Transverse colon (tissue), 4 donors: ENCODE results near the gene KIF2C. TPM values are rescaled to one million over a fixed set of nuclear protein-coding genes. Genes with fewer than 3 reads are reported as not detected.

Experiments used
- DNase-seq: peaks from one replicate; pipeline ENCODE4 v3.0.0-alpha.2; 2019
- H3K27ac ChIP-seq, 4 donors: fragments of 200-600 bp; sonication (generic); 2 replicates each; pipeline ENCODE4 v1.5.1; 2016 to 2018; ENCODE audit warnings: inconsistent platforms in 4 of 4
- H3K27me3 ChIP-seq: fragments of 200-600 bp; sonication (generic); 2 replicates; pipeline ENCODE4 v1.5.1; 2017; ENCODE audit warnings: inconsistent platforms
- H3K36me3 ChIP-seq, 4 donors: fragments of 200-600 bp; sonication (generic); 2 replicates each; pipeline ENCODE4 v1.5.1; 2017 to 2019; ENCODE audit warnings: inconsistent platforms in 4 of 4
- H3K4me1 ChIP-seq, 4 donors: fragments of 200-600 bp; sonication (generic); 2 replicates each; pipeline ENCODE4 v1.5.1; 2017 to 2020; ENCODE audit warnings: inconsistent platforms in 4 of 4
- H3K4me3 ChIP-seq, 4 donors: fragments of 200-600 bp; sonication (generic); 1 replicate in 1 of 4; 2 replicates in 3 of 4; pipeline versions ENCODE4 v1.5.1 to v1.6.1; 2017 to 2019; ENCODE audit warnings: inconsistent platforms in 4 of 4
- H3K9me3 ChIP-seq, 2 donors: fragments of 200-600 bp; sonication (generic); 2 replicates each; pipeline ENCODE4 v1.5.1; 2017 to 2019; ENCODE audit warnings: inconsistent platforms in 2 of 2
- EP300 ChIP-seq: sonication (generic); formaldehyde crosslinking; IDR thresholded peaks from one replicate; pipeline ENCODE4 v1.6.1; 2017; ENCODE audit warnings: antibody characterized with exemption, low read depth
- POLR2A ChIP-seq: fragments of 450-650 bp; IDR thresholded peaks from one replicate; pipeline ENCODE4 v1.6.1; 2016; ENCODE audit warnings: antibody characterized with exemption, mild to moderate bottlenecking, moderate library complexity
- POLR2AphosphoS5 ChIP-seq, 3 donors: sonication (generic); formaldehyde crosslinking; IDR thresholded peaks; one replicate each; pipeline ENCODE4 v1.6.1; 2016; ENCODE audit warnings: antibody characterized with exemption in 3 of 3
- WGBS, 2 donors: methylation state at CpG; one replicate each; pipeline ENCODE4 v1.1.5; 2018; ENCODE audit warnings: low coverage in 1 of 2; 5-methylcytosine and 5-hydroxymethylcytosine counted together
- in situ Hi-C, 4 donors: fragments of 200-750 bp; cut with MboI; loops; one replicate each; pipeline versions ENCODE4 v1.15.0 to v1.15.1; 2017; ENCODE audit warnings: low sequenced_read_pairs in 3 of 4, low pct_ligation_motif_present in 1 of 4, low pct_unique_long_range_greater_than_20kb in 1 of 4
- intact Hi-C: fragments of 100-400 bp; cut with DNase I; formaldehyde crosslinking; loops from one replicate; pipeline ENCODE4 v1.15.1; 2023; ENCODE audit warnings: low total_unique reads
- total RNA-seq, 4 donors: library from RNA; depleted of rRNA; stranded (reverse); fragments of >200 nt; gene quantifications; one replicate each; pipeline ENCODE4 v1.1.0, GENCODE V29; 2016
- TF ChIP-seq, protein P1 (sequence below), 5 experiments: fragments of 200-600 bp in 3 of 5; fragments of 450-650 bp in 2 of 5; sonication (generic) in 3 of 5; IDR thresholded peaks; 1 replicate in 2 of 5; 2 replicates in 3 of 5; pipeline ENCODE4 v1.5.1; 2016 to 2017; ENCODE audit warnings: antibody characterized with exemption in 5 of 5, inconsistent platforms in 3 of 5, mild to moderate bottlenecking in 2 of 5, moderate library complexity in 1 of 5

The KIF2C gene
- total RNA-seq: 1 to 10 TPM in 2 of 4 donors, under 1 TPM in 1, not detected in 1; 0.95 to 8.0 (median 1.9) TPM

- no peaks in the 10 kb centered on the region for H3K9me3 ChIP-seq
- peak; percentile 98 for DNase-seq
- peak within 1 kb of the TSS; percentile 44 to 62 (median 50) for H3K4me3 ChIP-seq
- no peaks in the 10 kb centered on the region for H3K36me3 ChIP-seq
- peak; percentile 69 for TF ChIP-seq POLR2A
- TF ChIP-seq, protein P1, sequence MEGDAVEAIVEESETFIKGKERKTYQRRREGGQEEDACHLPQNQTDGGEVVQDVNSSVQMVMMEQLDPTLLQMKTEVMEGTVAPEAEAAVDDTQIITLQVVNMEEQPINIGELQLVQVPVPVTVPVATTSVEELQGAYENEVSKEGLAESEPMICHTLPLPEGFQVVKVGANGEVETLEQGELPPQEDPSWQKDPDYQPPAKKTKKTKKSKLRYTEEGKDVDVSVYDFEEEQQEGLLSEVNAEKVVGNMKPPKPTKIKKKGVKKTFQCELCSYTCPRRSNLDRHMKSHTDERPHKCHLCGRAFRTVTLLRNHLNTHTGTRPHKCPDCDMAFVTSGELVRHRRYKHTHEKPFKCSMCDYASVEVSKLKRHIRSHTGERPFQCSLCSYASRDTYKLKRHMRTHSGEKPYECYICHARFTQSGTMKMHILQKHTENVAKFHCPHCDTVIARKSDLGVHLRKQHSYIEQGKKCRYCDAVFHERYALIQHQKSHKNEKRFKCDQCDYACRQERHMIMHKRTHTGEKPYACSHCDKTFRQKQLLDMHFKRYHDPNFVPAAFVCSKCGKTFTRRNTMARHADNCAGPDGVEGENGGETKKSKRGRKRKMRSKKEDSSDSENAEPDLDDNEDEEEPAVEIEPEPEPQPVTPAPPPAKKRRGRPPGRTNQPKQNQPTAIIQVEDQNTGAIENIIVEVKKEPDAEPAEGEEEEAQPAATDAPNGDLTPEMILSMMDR (IDR thresholded peaks at IDR 0.05): peak in 2 of 5 experiments; percentile 4 to 7
- no peak for TF ChIP-seq EP300
- TF ChIP-seq POLR2AphosphoS5 (IDR thresholded peaks at IDR 0.05): peak; percentile 85 to 90 (median 87)
- in situ Hi-C loops (no loop called here), intact Hi-C loops (loop anchor here (2.0 kb wide), 1 partner anchor 67 kb away; the partner anchor contains the start of gene DYNLT4)
- 0 to 1% methylated on average over 16 to 57 of the region's 57 CpGs for WGBS, 2 donors
- H3K4me1 ChIP-seq: peaks cover 6 to 10% (median 8%) of the 10 kb centered on the region in 4 donors
- no peaks in the 10 kb centered on the region for H3K27me3 ChIP-seq
- peak within 1 kb of the TSS; percentile 86 to 91 (median 91) for H3K27ac ChIP-seq
Measured at GRCh38 chr1:44739307-44740178, at the start of gene KIF2C. KIF2C (plus strand) TSS chr1:44739837; CDS start chr1:44739933, 96 bp downstream.

GRCh38 chr1:44693159-44693558, 46.5 kb upstream of the KIF2C start:
- no peaks in the 10 kb centered on the region for H3K27me3 ChIP-seq
- WGBS, 2 donors: 67 to 84% methylated on average over 1 to 2 of the region's 2 CpGs
- H3K27ac ChIP-seq: no peak overlapping the region
- intact Hi-C loops: no loop called here
- H3K4me1 ChIP-seq: no peaks in the 10 kb centered on the region
- no peaks in the 10 kb centered on the region for H3K36me3 ChIP-seq
- in situ Hi-C loops: no loop called here
- H3K4me3 ChIP-seq: no peak overlapping the region
- TF ChIP-seq, protein P1 (IDR thresholded peaks at IDR 0.05): no peak
- no peak for DNase-seq
- H3K9me3 ChIP-seq: no peaks in the 10 kb centered on the region

GRCh38 chr1:44693900-44694299, 45.7 kb upstream of the KIF2C start:
- H3K36me3 ChIP-seq: no peaks in the 10 kb centered on the region
- in situ Hi-C loops (no loop called here), intact Hi-C loops (no loop called here)
- TF ChIP-seq POLR2A: no peak
- no peak for TF ChIP-seq POLR2AphosphoS5 (IDR thresholded peaks at IDR 0.05)
- no peak for TF ChIP-seq EP300
- TF ChIP-seq, protein P1 (IDR thresholded peaks at IDR 0.05): no peak
- H3K27ac ChIP-seq: no peak overlapping the region
- H3K4me3 ChIP-seq: no peak overlapping the region
- H3K9me3 ChIP-seq: no peaks in the 10 kb centered on the region
- DNase-seq: no peak
- no peaks in the 10 kb centered on the region for H3K4me1 ChIP-seq
- WGBS, 2 donors: 93 to 98% methylated on average over 3 of the region's 3 CpGs
- H3K27me3 ChIP-seq: no peaks in the 10 kb centered on the region

DNA sequence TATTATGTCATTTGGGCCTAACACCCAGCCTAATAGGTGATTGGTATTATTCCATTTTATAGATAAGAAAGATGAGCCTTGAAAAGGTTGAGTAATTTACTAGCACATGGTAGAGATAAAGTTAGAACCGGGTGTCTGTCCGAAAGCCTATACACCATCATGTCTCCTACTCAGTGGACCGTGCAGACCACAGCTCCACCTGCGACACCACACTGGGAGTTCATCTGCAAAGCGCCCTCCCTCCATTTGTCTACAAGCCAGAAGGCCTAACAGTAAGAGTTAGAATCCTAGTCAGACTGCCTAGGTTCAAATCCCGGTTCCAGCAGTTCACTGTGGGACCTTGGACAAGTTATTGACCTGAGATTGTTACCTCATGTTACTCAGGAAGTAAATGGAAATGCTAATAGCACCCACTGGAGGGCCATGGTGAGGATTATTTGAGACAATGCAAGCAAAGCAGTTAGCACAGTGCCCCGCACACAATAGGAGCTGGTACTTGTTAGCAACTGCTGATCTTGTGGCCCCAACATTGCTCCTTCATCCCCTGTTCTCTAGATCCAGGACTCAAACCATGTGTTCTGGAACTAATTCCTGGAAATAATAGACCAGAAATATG, 44.7 kb upstream of the KIF2C start:
- no peak for DNase-seq
- Histone ChIP-seq H3K27ac (no peak overlapping the region), H3K4me3 (no peak overlapping the region), H3K36me3 (no peaks in the 10 kb centered on the region), H3K4me1 (no peaks in the 10 kb centered on the region), H3K27me3 (no peaks in the 10 kb centered on the region), H3K9me3 (no peaks in the 10 kb centered on the region)
- intact Hi-C loops (no loop called here), in situ Hi-C loops (no loop called here)
- WGBS, 2 donors: 87 to 100% methylated on average over 3 to 7 of the region's 7 CpGs
- TF ChIP-seq POLR2AphosphoS5 (IDR thresholded peaks at IDR 0.05): no peak
- TF ChIP-seq, protein P1 (IDR thresholded peaks at IDR 0.05): no peak
- no peak for TF ChIP-seq POLR2A
- TF ChIP-seq EP300: no peak
